Measurements from ENCODE around the gene IL1RAPL1.

Gene IL1RAPL1

DNA sequence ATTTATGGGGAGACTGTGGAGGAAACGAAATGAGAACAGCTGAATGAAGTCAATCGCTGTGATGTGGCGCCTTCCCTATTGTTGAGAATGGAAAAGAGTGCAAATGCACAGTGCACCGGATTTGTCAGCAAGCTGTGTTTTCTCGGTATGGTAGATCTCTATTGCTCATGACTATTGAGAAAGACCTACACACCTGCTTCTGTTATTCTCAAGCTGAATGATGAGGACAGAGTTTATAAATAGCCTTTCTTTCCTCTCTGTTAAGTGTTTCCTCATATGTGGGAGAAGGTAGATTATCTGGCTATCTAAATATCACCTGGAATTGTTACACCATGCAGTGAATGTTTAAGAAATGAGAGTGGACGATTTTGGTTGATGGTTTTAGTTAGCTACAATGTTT lies 650.7 kb downstream of the IL1RAPL1 start:
- Histone ChIP-seq H4K8ac (ENCODE audit: low read depth, low read length) (no peak overlapping the region), H2BK120ac (ENCODE audit: low read depth, low read length) (no peak overlapping the region), H3K27ac (replicated peaks; ENCODE audit: low read length) (no peak overlapping the region)

DNA sequence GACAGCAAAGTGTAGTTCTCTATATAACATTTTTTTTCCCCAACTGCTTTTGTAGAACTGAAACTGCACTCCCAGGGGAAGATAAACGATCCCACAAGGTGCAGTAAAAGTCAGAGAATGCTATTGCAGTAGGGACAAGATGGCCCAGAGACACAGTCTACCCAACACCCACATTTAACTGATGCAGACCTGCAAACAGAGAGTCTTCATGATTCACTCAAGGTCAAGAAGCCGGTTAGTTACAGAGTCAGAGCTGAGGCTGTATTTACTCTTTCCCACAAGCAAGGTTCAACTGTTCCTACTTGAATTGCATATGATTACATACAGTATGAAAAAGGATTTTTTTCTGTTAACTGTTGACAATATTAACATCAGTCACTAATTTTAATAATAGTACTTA lies 654.6 kb downstream of the IL1RAPL1 start:
- H3K18ac ChIP-seq (ENCODE audit: low read length): no peak overlapping the region
- no CpG with 5 or more reads among the region's 2 CpGs for WGBS, 2 donors (ENCODE audit: extremely low coverage in 2 of 2, insufficient read length in 2 of 2, insufficient replicate concordance in 1 of 2)
- H3K4me1 ChIP-seq (ENCODE audit: control insufficient read depth in 2 of 2, insufficient read depth in 1 of 2, low read depth in 1 of 2, low read length in 2 of 2): no peaks in the 10 kb centered on the region

More for the DNA sequence above, 650.7 kb downstream of the IL1RAPL1 start:
- Histone ChIP-seq H2BK12ac (ENCODE audit: low read length) (no peak overlapping the region), H3K9ac (ENCODE audit: low read depth, low read length, poor library complexity) (no peak overlapping the region), H4K91ac (ENCODE audit: low read depth, low read length, poor library complexity) (no peak overlapping the region), H3K14ac (ENCODE audit: low read length) (no peak overlapping the region), H3K79me1 (ENCODE audit: low read depth, low read length) (no peaks in the 10 kb centered on the region), H3K9me3 (replicated peaks in 1 of 2; ENCODE audit: control insufficient read depth in 2 of 2, insufficient read depth in 1 of 2, low read depth in 1 of 2, low read length in 2 of 2) (no peaks in the 10 kb centered on the region), H3K27me3 (ENCODE audit: control insufficient read depth in 3 of 3, insufficient read depth in 3 of 3, low read depth in 1 of 3, low read length in 3 of 3) (no peaks in the 10 kb centered on the region), H3K36me3 (replicated peaks in 1 of 2; ENCODE audit: control insufficient read depth in 2 of 2, insufficient read depth in 2 of 2, low read length in 2 of 2) (no peaks in the 10 kb centered on the region), H3K23ac (ENCODE audit: low read depth, low read length, poor library complexity) (no peak overlapping the region), H3K4me3 (ENCODE audit: low read length in 2 of 2) (no peak overlapping the region), H3K4ac (ENCODE audit: low read length) (no peak overlapping the region), H3K4me2 (ENCODE audit: insufficient read depth, low read length, poor library complexity, severe bottlenecking) (no peak overlapping the region), H3K18ac (ENCODE audit: low read length) (no peak overlapping the region), H2BK5ac (ENCODE audit: low read length) (no peak overlapping the region), H2AFZ (ENCODE audit: low read length) (no peak overlapping the region), H2BK15ac (ENCODE audit: low read length) (no peak overlapping the region), H2AK5ac (ENCODE audit: low read depth, low read length) (no peak overlapping the region), H3K4me1 (ENCODE audit: control insufficient read depth in 2 of 2, insufficient read depth in 1 of 2, low read depth in 1 of 2, low read length in 2 of 2) (no peaks in the 10 kb centered on the region)
- WGBS, 2 donors (ENCODE audit: extremely low coverage in 2 of 2, insufficient read length in 2 of 2, insufficient replicate concordance in 1 of 2): no CpG with 5 or more reads among the region's 6 CpGs
- DNase-seq (ENCODE audit: low spot score): no peak

DNA sequence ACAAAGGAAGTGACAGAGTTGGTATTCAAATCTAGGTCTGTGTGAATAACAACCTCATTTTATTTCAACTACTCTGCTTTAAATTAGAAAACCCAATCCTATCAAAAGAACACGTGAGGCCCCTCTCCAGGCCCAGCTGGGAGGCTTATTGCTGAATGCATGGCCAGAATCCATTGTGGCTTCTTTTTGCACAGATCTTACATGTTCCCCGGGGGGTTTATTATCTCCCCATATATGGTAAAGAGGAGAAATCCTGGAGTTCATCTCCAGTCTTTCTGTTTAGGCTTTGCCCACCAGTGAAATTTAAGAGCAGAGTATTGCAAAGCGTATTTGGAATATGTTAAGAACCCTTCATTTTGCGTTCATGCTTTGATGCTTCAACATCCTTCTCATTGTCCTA lies 655.6 kb downstream of the IL1RAPL1 start:
- H4K91ac ChIP-seq (ENCODE audit: low read depth, low read length, poor library complexity): no peak overlapping the region
- no peak overlapping the region for H3K4me2 ChIP-seq (ENCODE audit: insufficient read depth, low read length, poor library complexity, severe bottlenecking)
- no peak overlapping the region for H4K8ac ChIP-seq (ENCODE audit: low read depth, low read length)
- no peak for DNase-seq (ENCODE audit: low spot score)
- no peak overlapping the region for H2BK5ac ChIP-seq (ENCODE audit: low read length)
- no peak overlapping the region for H3K23ac ChIP-seq (ENCODE audit: low read depth, low read length, poor library complexity)
- no peak overlapping the region for H2BK15ac ChIP-seq (ENCODE audit: low read length)
- H3K9ac ChIP-seq (ENCODE audit: low read depth, low read length, poor library complexity): no peak overlapping the region
- no peaks in the 10 kb centered on the region for H3K4me1 ChIP-seq (ENCODE audit: control insufficient read depth in 2 of 2, insufficient read depth in 1 of 2, low read depth in 1 of 2, low read length in 2 of 2)
- H3K4ac ChIP-seq (ENCODE audit: low read length): no peak overlapping the region
- no peak overlapping the region for H2AK5ac ChIP-seq (ENCODE audit: low read depth, low read length)
- no peak overlapping the region for H3K18ac ChIP-seq (ENCODE audit: low read length)
- WGBS, 2 donors (ENCODE audit: extremely low coverage in 2 of 2, insufficient read length in 2 of 2, insufficient replicate concordance in 1 of 2): no CpG with 5 or more reads among the region's 4 CpGs
- no peak overlapping the region for H3K4me3 ChIP-seq (ENCODE audit: low read length in 2 of 2)
- H3K14ac ChIP-seq (ENCODE audit: low read length): no peak overlapping the region
- no peak overlapping the region for H3K27ac ChIP-seq (replicated peaks; ENCODE audit: low read length)
- no peaks in the 10 kb centered on the region for H3K79me1 ChIP-seq (ENCODE audit: low read depth, low read length)
- no peaks in the 10 kb centered on the region for H3K27me3 ChIP-seq (ENCODE audit: control insufficient read depth in 3 of 3, insufficient read depth in 3 of 3, low read depth in 1 of 3, low read length in 3 of 3)
- H3K9me3 ChIP-seq (replicated peaks in 1 of 2; ENCODE audit: control insufficient read depth in 2 of 2, insufficient read depth in 1 of 2, low read depth in 1 of 2, low read length in 2 of 2): no peaks in the 10 kb centered on the region
- no peaks in the 10 kb centered on the region for H3K36me3 ChIP-seq (replicated peaks in 1 of 2; ENCODE audit: control insufficient read depth in 2 of 2, insufficient read depth in 2 of 2, low read length in 2 of 2)
- no peak overlapping the region for H2BK120ac ChIP-seq (ENCODE audit: low read depth, low read length)
- H2AFZ ChIP-seq (ENCODE audit: low read length): peak overlapping the region; percentile 44
- no peak overlapping the region for H2BK12ac ChIP-seq (ENCODE audit: low read length)

More for the DNA sequence above, 654.6 kb downstream of the IL1RAPL1 start:
- H3K14ac ChIP-seq (ENCODE audit: low read length): no peak overlapping the region
- H3K4me2 ChIP-seq (ENCODE audit: insufficient read depth, low read length, poor library complexity, severe bottlenecking): no peak overlapping the region
- H2BK12ac ChIP-seq (ENCODE audit: low read length): no peak overlapping the region
- H3K23ac ChIP-seq (ENCODE audit: low read depth, low read length, poor library complexity): no peak overlapping the region
- no peak overlapping the region for H4K8ac ChIP-seq (ENCODE audit: low read depth, low read length)
- no peaks in the 10 kb centered on the region for H3K36me3 ChIP-seq (replicated peaks in 1 of 2; ENCODE audit: control insufficient read depth in 2 of 2, insufficient read depth in 2 of 2, low read length in 2 of 2)
- no peak overlapping the region for H2BK120ac ChIP-seq (ENCODE audit: low read depth, low read length)
- no peak overlapping the region for H3K9ac ChIP-seq (ENCODE audit: low read depth, low read length, poor library complexity)
- H3K9me3 ChIP-seq (replicated peaks in 1 of 2; ENCODE audit: control insufficient read depth in 2 of 2, insufficient read depth in 1 of 2, low read depth in 1 of 2, low read length in 2 of 2): no peaks in the 10 kb centered on the region
- no peak overlapping the region for H2AFZ ChIP-seq (ENCODE audit: low read length)
- no peak overlapping the region for H2BK15ac ChIP-seq (ENCODE audit: low read length)
- H3K79me1 ChIP-seq (ENCODE audit: low read depth, low read length): no peaks in the 10 kb centered on the region
- no peak overlapping the region for H2BK5ac ChIP-seq (ENCODE audit: low read length)
- DNase-seq (ENCODE audit: low spot score): no peak
- no peak overlapping the region for H4K91ac ChIP-seq (ENCODE audit: low read depth, low read length, poor library complexity)
- H2AK5ac ChIP-seq (ENCODE audit: low read depth, low read length): no peak overlapping the region
- H3K27me3 ChIP-seq (ENCODE audit: control insufficient read depth in 3 of 3, insufficient read depth in 3 of 3, low read depth in 1 of 3, low read length in 3 of 3): no peaks in the 10 kb centered on the region
- no peak overlapping the region for H3K4me3 ChIP-seq (ENCODE audit: low read length in 2 of 2)
- no peak overlapping the region for H3K4ac ChIP-seq (ENCODE audit: low read length)
- no peak overlapping the region for H3K27ac ChIP-seq (replicated peaks; ENCODE audit: low read length)

DNA sequence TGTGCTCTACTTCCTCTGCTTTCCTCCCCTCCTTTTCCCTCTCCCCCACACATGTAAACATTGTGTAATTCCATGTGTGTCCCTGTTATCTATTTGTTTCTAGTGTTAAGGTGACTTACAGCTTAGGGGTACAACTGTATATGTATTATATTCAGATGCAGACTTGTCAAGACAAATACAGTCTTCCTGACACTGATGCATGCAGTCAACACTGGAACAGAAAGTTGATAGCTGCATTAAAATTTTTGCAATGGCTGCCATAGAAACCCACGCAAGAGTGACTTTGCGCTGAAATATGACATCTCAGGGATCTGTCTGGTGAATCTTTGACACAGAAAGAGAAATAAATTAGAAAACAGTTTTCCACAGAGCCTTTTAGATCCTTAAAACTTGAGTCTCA lies 656.7 kb downstream of the IL1RAPL1 start:
- Histone ChIP-seq H3K23ac (ENCODE audit: low read depth, low read length, poor library complexity) (no peak overlapping the region), H3K18ac (ENCODE audit: low read length) (no peak overlapping the region), H3K36me3 (replicated peaks in 1 of 2; ENCODE audit: control insufficient read depth in 2 of 2, insufficient read depth in 2 of 2, low read length in 2 of 2) (no peaks in the 10 kb centered on the region), H3K4ac (ENCODE audit: low read length) (no peak overlapping the region), H3K9ac (ENCODE audit: low read depth, low read length, poor library complexity) (no peak overlapping the region), H2BK120ac (ENCODE audit: low read depth, low read length) (no peak overlapping the region), H2AK5ac (ENCODE audit: low read depth, low read length) (no peak overlapping the region), H3K9me3 (replicated peaks in 1 of 2; ENCODE audit: control insufficient read depth in 2 of 2, insufficient read depth in 1 of 2, low read depth in 1 of 2, low read length in 2 of 2) (no peaks in the 10 kb centered on the region), H2BK5ac (ENCODE audit: low read length) (no peak overlapping the region), H2BK15ac (ENCODE audit: low read length) (no peak overlapping the region), H3K4me1 (ENCODE audit: control insufficient read depth in 2 of 2, insufficient read depth in 1 of 2, low read depth in 1 of 2, low read length in 2 of 2) (no peaks in the 10 kb centered on the region), H3K27me3 (ENCODE audit: control insufficient read depth in 3 of 3, insufficient read depth in 3 of 3, low read depth in 1 of 3, low read length in 3 of 3) (no peaks in the 10 kb centered on the region), H4K91ac (ENCODE audit: low read depth, low read length, poor library complexity) (no peak overlapping the region), H2BK12ac (ENCODE audit: low read length) (no peak overlapping the region), H3K4me3 (ENCODE audit: low read length in 2 of 2) (no peak overlapping the region), H4K8ac (ENCODE audit: low read depth, low read length) (no peak overlapping the region), H3K79me1 (ENCODE audit: low read depth, low read length) (no peaks in the 10 kb centered on the region), H2AFZ (ENCODE audit: low read length) (peak overlapping the region; percentile 22), H3K27ac (replicated peaks; ENCODE audit: low read length) (no peak overlapping the region), H3K4me2 (ENCODE audit: insufficient read depth, low read length, poor library complexity, severe bottlenecking) (no peak overlapping the region), H3K14ac (ENCODE audit: low read length) (no peak overlapping the region)
- no CpG with 5 or more reads among the region's 2 CpGs for whole genome bisulfite sequencing, 2 donors (ENCODE audit: extremely low coverage in 2 of 2, insufficient read length in 2 of 2, insufficient replicate concordance in 1 of 2)
- DNase-seq (ENCODE audit: low spot score): no peak

All from neuronal stem cell (in vitro differentiated cells).